ENCODE measurements around the gene PDE4D. TPM values are rescaled to one million over a fixed set of nuclear protein-coding genes. Genes with fewer than 3 reads are reported as not detected.

Gene PDE4D
- total RNA-seq, 1 experiment from 2014 or later: 2.4 TPM

DNA sequence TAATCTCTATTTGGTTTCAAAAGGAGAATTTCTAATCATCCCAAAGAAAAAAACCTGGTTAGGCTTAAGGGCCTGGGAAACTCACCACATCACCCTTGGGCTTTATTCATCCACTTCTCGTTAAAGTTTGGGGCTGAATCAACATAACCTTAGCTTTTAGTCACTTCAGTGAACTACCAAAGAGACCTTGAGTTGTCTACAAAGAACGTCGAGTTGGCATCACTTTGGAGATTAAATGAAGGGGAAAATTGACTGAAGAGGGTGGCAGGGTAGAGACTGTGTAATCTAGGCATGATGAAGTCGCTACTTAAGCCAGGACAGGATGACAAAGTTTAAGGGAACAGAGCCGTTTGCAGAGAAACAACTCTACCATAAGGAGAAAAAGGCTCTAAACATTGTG lies 969.2 kb downstream of the PDE4D start:
- BruUV-seq (replicated peaks): no TSS peak
- Histone ChIP-seq H3K9me3 (ENCODE audit: control insufficient read depth, insufficient read depth, low read depth, low read length) (no peaks in the 10 kb centered on the region), H3K4me1 (ENCODE audit: control insufficient read depth, insufficient read depth, low read length) (no peaks in the 10 kb centered on the region), H3K27ac (ENCODE audit: low read length) (no peak overlapping the region), H3K4me3 (ENCODE audit: low read depth in 2 of 2, low read length in 2 of 2) (no peak overlapping the region), H3K36me3 (ENCODE audit: control insufficient read depth, insufficient read depth, low read length) (no peaks in the 10 kb centered on the region), H3K27me3 (ENCODE audit: control insufficient read depth, insufficient read depth, low read length) (no peaks in the 10 kb centered on the region)
- intact Hi-C loops (cut with micrococcal nuclease; ENCODE audit: unreplicated experiment) (no loop called here), in situ Hi-C loops (cut with HindIII; ENCODE audit: low pct_unique_long_range_greater_than_20kb, low sequenced_read_pairs) (no loop called here)
- TF ChIP-seq, protein P1, sequence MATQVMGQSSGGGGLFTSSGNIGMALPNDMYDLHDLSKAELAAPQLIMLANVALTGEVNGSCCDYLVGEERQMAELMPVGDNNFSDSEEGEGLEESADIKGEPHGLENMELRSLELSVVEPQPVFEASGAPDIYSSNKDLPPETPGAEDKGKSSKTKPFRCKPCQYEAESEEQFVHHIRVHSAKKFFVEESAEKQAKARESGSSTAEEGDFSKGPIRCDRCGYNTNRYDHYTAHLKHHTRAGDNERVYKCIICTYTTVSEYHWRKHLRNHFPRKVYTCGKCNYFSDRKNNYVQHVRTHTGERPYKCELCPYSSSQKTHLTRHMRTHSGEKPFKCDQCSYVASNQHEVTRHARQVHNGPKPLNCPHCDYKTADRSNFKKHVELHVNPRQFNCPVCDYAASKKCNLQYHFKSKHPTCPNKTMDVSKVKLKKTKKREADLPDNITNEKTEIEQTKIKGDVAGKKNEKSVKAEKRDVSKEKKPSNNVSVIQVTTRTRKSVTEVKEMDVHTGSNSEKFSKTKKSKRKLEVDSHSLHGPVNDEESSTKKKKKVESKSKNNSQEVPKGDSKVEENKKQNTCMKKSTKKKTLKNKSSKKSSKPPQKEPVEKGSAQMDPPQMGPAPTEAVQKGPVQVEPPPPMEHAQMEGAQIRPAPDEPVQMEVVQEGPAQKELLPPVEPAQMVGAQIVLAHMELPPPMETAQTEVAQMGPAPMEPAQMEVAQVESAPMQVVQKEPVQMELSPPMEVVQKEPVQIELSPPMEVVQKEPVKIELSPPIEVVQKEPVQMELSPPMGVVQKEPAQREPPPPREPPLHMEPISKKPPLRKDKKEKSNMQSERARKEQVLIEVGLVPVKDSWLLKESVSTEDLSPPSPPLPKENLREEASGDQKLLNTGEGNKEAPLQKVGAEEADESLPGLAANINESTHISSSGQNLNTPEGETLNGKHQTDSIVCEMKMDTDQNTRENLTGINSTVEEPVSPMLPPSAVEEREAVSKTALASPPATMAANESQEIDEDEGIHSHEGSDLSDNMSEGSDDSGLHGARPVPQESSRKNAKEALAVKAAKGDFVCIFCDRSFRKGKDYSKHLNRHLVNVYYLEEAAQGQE (IDR thresholded peaks at IDR 0.05; ENCODE audit: insufficient read depth in 1 of 2, low read depth in 2 of 2, low read length in 1 of 2): no peak
- TF ChIP-seq, protein P2, sequence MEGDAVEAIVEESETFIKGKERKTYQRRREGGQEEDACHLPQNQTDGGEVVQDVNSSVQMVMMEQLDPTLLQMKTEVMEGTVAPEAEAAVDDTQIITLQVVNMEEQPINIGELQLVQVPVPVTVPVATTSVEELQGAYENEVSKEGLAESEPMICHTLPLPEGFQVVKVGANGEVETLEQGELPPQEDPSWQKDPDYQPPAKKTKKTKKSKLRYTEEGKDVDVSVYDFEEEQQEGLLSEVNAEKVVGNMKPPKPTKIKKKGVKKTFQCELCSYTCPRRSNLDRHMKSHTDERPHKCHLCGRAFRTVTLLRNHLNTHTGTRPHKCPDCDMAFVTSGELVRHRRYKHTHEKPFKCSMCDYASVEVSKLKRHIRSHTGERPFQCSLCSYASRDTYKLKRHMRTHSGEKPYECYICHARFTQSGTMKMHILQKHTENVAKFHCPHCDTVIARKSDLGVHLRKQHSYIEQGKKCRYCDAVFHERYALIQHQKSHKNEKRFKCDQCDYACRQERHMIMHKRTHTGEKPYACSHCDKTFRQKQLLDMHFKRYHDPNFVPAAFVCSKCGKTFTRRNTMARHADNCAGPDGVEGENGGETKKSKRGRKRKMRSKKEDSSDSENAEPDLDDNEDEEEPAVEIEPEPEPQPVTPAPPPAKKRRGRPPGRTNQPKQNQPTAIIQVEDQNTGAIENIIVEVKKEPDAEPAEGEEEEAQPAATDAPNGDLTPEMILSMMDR (IDR thresholded peaks at IDR 0.05): no peak
- TF ChIP-seq POLR2AphosphoS5 (IDR thresholded peaks at IDR 0.05; ENCODE audit: low read depth, low read length) (no peak), SIN3A (IDR thresholded peaks at IDR 0.05; ENCODE audit: borderline replicate concordance, insufficient read depth, low read depth, low read length) (no peak), TCF7L2 (IDR thresholded peaks at IDR 0.05; ENCODE audit: low read depth, low read length) (no peak)
- ChIA-PET POLR2A (no interaction called here), CTCF (no interaction called here)
- DNase-seq (ENCODE audit: low read depth, low spot score): no peak
- no peak for ATAC-seq

DNA sequence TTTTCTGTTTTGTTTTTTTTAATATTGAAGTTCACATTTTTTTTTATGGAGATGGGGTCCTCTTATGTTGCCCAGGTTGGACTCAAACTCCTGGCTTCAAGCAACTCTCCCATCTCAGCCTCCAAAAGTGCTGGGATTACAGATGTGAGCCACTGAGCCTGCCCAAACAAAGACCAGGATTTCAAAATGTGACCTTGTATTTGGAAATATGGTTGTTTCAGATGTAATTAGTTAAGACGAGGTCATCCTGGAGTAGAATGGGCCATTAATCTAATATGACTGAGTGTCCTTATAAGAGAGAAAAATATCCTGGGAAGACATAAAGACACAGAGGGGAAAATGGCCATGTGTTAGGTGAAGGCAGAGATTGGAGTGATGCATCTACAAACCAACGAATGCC lies 970.2 kb downstream of the PDE4D start:
- H3K36me3 ChIP-seq (ENCODE audit: control insufficient read depth, insufficient read depth, low read length): no peaks in the 10 kb centered on the region
- no peak for ATAC-seq
- no TSS peak for BruUV-seq (replicated peaks)
- POLR2A ChIA-PET: no interaction called here
- no peaks in the 10 kb centered on the region for H3K4me1 ChIP-seq (ENCODE audit: control insufficient read depth, insufficient read depth, low read length)
- in situ Hi-C loops (cut with HindIII; ENCODE audit: low pct_unique_long_range_greater_than_20kb, low sequenced_read_pairs) (no loop called here), intact Hi-C loops (cut with micrococcal nuclease; ENCODE audit: unreplicated experiment) (no loop called here)
- no peak overlapping the region for H3K4me3 ChIP-seq (ENCODE audit: low read depth in 2 of 2, low read length in 2 of 2)
- no peaks in the 10 kb centered on the region for H3K9me3 ChIP-seq (ENCODE audit: control insufficient read depth, insufficient read depth, low read depth, low read length)
- no peak overlapping the region for H3K27ac ChIP-seq (ENCODE audit: low read length)
- TF ChIP-seq, protein P2 (IDR thresholded peaks at IDR 0.05): no peak
- CTCF ChIA-PET: no interaction called here
- no peaks in the 10 kb centered on the region for H3K27me3 ChIP-seq (ENCODE audit: control insufficient read depth, insufficient read depth, low read length)
- no peak for DNase-seq (ENCODE audit: low read depth, low spot score)
